Trophoblast cell (in vitro differentiated cells and primary cell): ENCODE data around the gene BSN.

ENCODE experiments used
- DNase-seq, 2 donors: peaks; one replicate each; pipeline ENCODE4 v3.0.0-alpha.2; 2016
- H2AFZ ChIP-seq: 2 replicates; pipeline ENCODE4 v1.6.1; 2013; ENCODE audit warnings: low read length, moderate library complexity, mild to moderate bottlenecking; ENCODE audit not compliant: insufficient read depth, poor library complexity
- H2AK5ac ChIP-seq: 2 replicates; pipeline ENCODE4 v1.6.1; 2013; ENCODE audit warnings: mild to moderate bottlenecking, low read length
- H2BK120ac ChIP-seq: 2 replicates; pipeline ENCODE4 v1.6.1; 2013; ENCODE audit warnings: low read length, mild to moderate bottlenecking, moderate library complexity; ENCODE audit not compliant: insufficient read depth, poor library complexity
- H2BK12ac ChIP-seq: 2 replicates; pipeline ENCODE4 v1.6.1; 2013; ENCODE audit warnings: mild to moderate bottlenecking, low read length, moderate library complexity
- H2BK5ac ChIP-seq: 2 replicates; pipeline ENCODE4 v1.6.1; 2013; ENCODE audit warnings: low read length, low read depth, moderate library complexity, mild to moderate bottlenecking; ENCODE audit not compliant: poor library complexity
- H3K14ac ChIP-seq: 2 replicates; pipeline ENCODE4 v1.6.1; 2013; ENCODE audit warnings: mild to moderate bottlenecking, low read length
- H3K18ac ChIP-seq: 2 replicates; pipeline ENCODE4 v1.6.1; 2013; ENCODE audit warnings: mild to moderate bottlenecking, low read length
- H3K23ac ChIP-seq: 2 replicates; pipeline ENCODE4 v1.6.1; 2013; ENCODE audit warnings: low read length
- H3K27ac ChIP-seq: 2 replicates; pipeline ENCODE4 v1.5.1; 2013; ENCODE audit warnings: low read depth, mild to moderate bottlenecking, inconsistent platforms, low read length, moderate library complexity
- H3K27me3 ChIP-seq: 2 replicates; pipeline ENCODE4 v1.6.1; 2013; ENCODE audit warnings: inconsistent platforms, mild to moderate bottlenecking, low read length, moderate library complexity; ENCODE audit not compliant: insufficient read depth
- H3K36me3 ChIP-seq, 2 experiments: 1 replicate in 1 of 2; 2 replicates in 1 of 2; pipeline ENCODE4 v1.6.1; 2013; ENCODE audit warnings: low read length in 2 of 2, mild to moderate bottlenecking in 2 of 2, moderate library complexity in 1 of 2; ENCODE audit not compliant: insufficient read depth in 2 of 2, control insufficient read depth in 1 of 2
- H3K4ac ChIP-seq: 2 replicates; pipeline ENCODE4 v1.6.1; 2013; ENCODE audit warnings: low read depth, mild to moderate bottlenecking, low read length, moderate library complexity
- H3K4me1 ChIP-seq, 2 experiments: 1 replicate in 1 of 2; 2 replicates in 1 of 2; pipeline ENCODE4 v1.6.1; 2013; ENCODE audit warnings: low read length in 2 of 2, mild to moderate bottlenecking in 2 of 2, moderate library complexity in 1 of 2; ENCODE audit not compliant: insufficient read depth in 2 of 2, control insufficient read depth in 1 of 2
- H3K4me2 ChIP-seq: 2 replicates; pipeline ENCODE4 v1.6.1; 2013; ENCODE audit warnings: inconsistent platforms, mild to moderate bottlenecking, low read length, moderate library complexity
- H3K4me3 ChIP-seq: 2 replicates; pipeline ENCODE4 v1.5.1; 2013; ENCODE audit warnings: mild to moderate bottlenecking, low read depth, low read length, inconsistent platforms
- H3K79me1 ChIP-seq: one replicate; pipeline ENCODE4 v1.6.1; 2013; ENCODE audit warnings: low read length
- H3K79me2 ChIP-seq: 2 replicates; pipeline ENCODE4 v1.6.1; 2013; ENCODE audit warnings: low read length, mild to moderate bottlenecking; ENCODE audit not compliant: control insufficient read depth, insufficient read depth, poor library complexity
- H3K9ac ChIP-seq: 2 replicates; pipeline ENCODE4 v1.6.1; 2013; ENCODE audit warnings: mild to moderate bottlenecking, low read length
- H3K9me3 ChIP-seq: 2 replicates; pipeline ENCODE4 v1.6.1; 2013; ENCODE audit warnings: low read depth, mild to moderate bottlenecking, control low read depth, inconsistent platforms, low read length; ENCODE audit not compliant: insufficient read depth
- H4K12ac ChIP-seq: 2 replicates; pipeline ENCODE4 v1.6.1; 2013; ENCODE audit warnings: low read depth, mild to moderate bottlenecking, low read length, moderate library complexity
- H4K8ac ChIP-seq: 2 replicates; pipeline ENCODE4 v1.6.1; 2013; ENCODE audit warnings: low read depth, mild to moderate bottlenecking, low read length, moderate library complexity
- H4K91ac ChIP-seq: one replicate; pipeline ENCODE4 v1.6.1; 2013; ENCODE audit warnings: low read depth, mild to moderate bottlenecking, low read length, moderate library complexity
- WGBS: extraction: QIAGEN DNeasy Blood & Tissue Kit; methylation state at CpG from one replicate; pipeline ENCODE4 v1.1.7; 2013; ENCODE audit warnings: missing lambda C conversion rate; ENCODE audit not compliant: insufficient read length, insufficient coverage; ENCODE audit errors: extremely low coverage; 5-methylcytosine and 5-hydroxymethylcytosine counted together

The BSN gene

GRCh38 chr3:49700014-49700413 is 145.7 kb downstream of the BSN start:
- Histone ChIP-seq H3K4me1 (peaks cover 2 to 5% of the 10 kb centered on the region in 2 experiments), H3K36me3 (peaks cover 49 to 63% of the 10 kb centered on the region in 2 experiments), H3K4me2 (no peak overlapping the region), H3K9me3 (no peaks in the 10 kb centered on the region), H3K27me3 (no peaks in the 10 kb centered on the region), H2AK5ac (no peak overlapping the region), H2AFZ (no peak overlapping the region), H3K9ac (no peak overlapping the region), H3K27ac (no peak overlapping the region), H4K8ac (no peak overlapping the region), H2BK120ac (no peak overlapping the region), H3K4me3 (no peak overlapping the region), H3K14ac (no peak overlapping the region), H3K79me1 (no peaks in the 10 kb centered on the region), H4K91ac (no peak overlapping the region), H3K23ac (no peak overlapping the region), H3K18ac (no peak overlapping the region), H4K12ac (no peak overlapping the region), H2BK5ac (no peak overlapping the region), H3K4ac (no peak overlapping the region), H2BK12ac (no peak overlapping the region), H3K79me2 (no peaks in the 10 kb centered on the region)
- no CpG with 5 or more reads among the region's 8 CpGs for WGBS
- no peak for DNase-seq

DNA sequence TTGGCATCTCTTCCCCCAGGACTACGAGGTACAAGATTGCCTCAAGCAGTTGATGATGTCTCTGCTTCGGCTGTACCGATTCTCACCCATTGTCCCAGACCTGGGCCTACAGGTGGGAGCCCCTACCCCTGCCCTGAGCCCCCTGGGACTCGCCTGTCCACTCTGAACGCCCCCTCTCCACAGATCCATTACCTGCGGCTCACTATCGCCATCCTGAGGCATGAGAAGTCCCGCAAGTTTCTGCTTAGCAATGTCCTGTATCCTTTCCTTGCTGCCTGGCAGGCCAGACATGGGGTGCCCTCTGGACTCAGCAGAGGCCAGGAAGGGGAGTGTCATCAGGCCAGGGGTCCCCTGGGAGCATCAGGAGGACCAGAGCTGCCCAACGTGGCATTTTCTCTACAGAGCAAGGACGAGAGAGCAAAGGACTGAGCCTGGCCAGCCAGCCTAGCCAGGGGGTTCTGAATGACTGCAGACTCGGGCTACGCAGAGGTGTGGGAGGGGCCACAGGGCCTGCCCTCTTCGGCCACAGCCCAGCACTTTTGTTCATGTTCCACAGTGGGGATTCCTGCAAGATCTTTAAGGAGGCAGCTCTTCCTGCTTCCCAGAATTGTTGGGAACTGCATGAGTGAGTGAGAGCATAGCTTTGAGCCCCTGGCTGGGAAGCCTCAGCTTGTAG is 146.3 kb downstream of the BSN start:
- no peak for DNase-seq
- H3K9me3 ChIP-seq, result no peaks in the 10 kb centered on the region
- H2AFZ ChIP-seq, result no peak overlapping the region
- H3K4me3 ChIP-seq, result no peak overlapping the region
- H3K27me3 ChIP-seq, result no peaks in the 10 kb centered on the region
- H4K91ac ChIP-seq, result no peak overlapping the region
- H3K4ac ChIP-seq, result no peak overlapping the region
- no peak overlapping the region for H4K8ac ChIP-seq
- peaks cover 55 to 69% of the 10 kb centered on the region in 2 experiments for H3K36me3 ChIP-seq
- H3K14ac ChIP-seq, result no peak overlapping the region
- no peak overlapping the region for H3K4me2 ChIP-seq
- H2BK12ac ChIP-seq, result no peak overlapping the region
- no peak overlapping the region for H4K12ac ChIP-seq
- no peak overlapping the region for H3K18ac ChIP-seq
- no peak overlapping the region for H2AK5ac ChIP-seq
- H3K79me1 ChIP-seq, result no peaks in the 10 kb centered on the region
- H3K23ac ChIP-seq, result no peak overlapping the region
- no peak overlapping the region for H3K9ac ChIP-seq
- H2BK120ac ChIP-seq, result no peak overlapping the region
- WGBS, result no CpG with 5 or more reads among the region's 13 CpGs
- H3K27ac ChIP-seq, result no peak overlapping the region
- H3K4me1 ChIP-seq, result peaks cover 2 to 5% of the 10 kb centered on the region in 2 experiments
- H3K79me2 ChIP-seq, result no peaks in the 10 kb centered on the region
- H2BK5ac ChIP-seq, result no peak overlapping the region

- Histone ChIP-seq H3K79me2 (no peaks in the 10 kb centered on the region), H4K8ac (no peak overlapping the region), H3K36me3 (peaks cover 59 to 76% of the 10 kb centered on the region in 2 experiments), H3K9me3 (no peaks in the 10 kb centered on the region), H3K18ac (no peak overlapping the region), H4K91ac (no peak overlapping the region), H3K4me1 (peaks cover 2 to 5% of the 10 kb centered on the region in 2 experiments), H2BK120ac (no peak overlapping the region), H3K79me1 (no peaks in the 10 kb centered on the region), H3K9ac (peak overlapping the region; percentile 41), H3K4me2 (no peak overlapping the region), H3K14ac (no peak overlapping the region), H4K12ac (no peak overlapping the region), H2AFZ (no peak overlapping the region), H3K4me3 (no peak overlapping the region), H3K27ac (no peak overlapping the region), H2BK12ac (no peak overlapping the region), H3K4ac (no peak overlapping the region), H3K27me3 (no peaks in the 10 kb centered on the region), H3K23ac (no peak overlapping the region), H2AK5ac (no peak overlapping the region), H2BK5ac (no peak overlapping the region)
- no CpG with 5 or more reads among the region's 21 CpGs for WGBS
- DNase-seq, result no peak
These were observed 147.3 kb downstream of the BSN start for GRCh38 chr3:49701388-49702077.

DNA sequence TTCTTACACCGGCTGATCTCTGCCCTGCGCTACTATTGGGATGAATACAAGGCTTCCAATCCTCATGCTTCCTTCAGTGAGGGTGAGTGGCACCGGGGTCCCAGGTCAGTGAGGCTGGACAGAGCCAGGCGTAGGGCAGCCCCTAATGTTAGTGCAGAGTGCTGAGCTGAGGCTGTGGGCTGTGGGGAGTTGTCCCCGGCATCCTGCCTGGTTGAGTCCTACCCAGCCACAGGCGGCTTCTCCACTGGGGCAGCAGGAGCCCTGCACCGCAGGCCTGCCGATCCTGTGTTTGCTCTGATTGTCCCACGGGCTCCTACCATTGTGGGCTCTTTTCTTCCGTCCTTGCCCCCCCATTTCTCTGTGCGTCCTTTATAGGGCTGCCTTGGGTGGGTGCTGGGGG is 148.4 kb downstream of the BSN start:
- Histone ChIP-seq H2AFZ (no peak overlapping the region), H2BK12ac (no peak overlapping the region), H3K9me3 (peaks cover 2% of the 10 kb centered on the region), H3K4ac (no peak overlapping the region), H4K8ac (no peak overlapping the region), H3K27ac (no peak overlapping the region), H3K9ac (no peak overlapping the region), H3K18ac (no peak overlapping the region), H3K27me3 (no peaks in the 10 kb centered on the region), H4K12ac (no peak overlapping the region), H4K91ac (no peak overlapping the region), H2BK120ac (no peak overlapping the region), H3K79me1 (no peaks in the 10 kb centered on the region), H3K4me1 (peaks cover 2 to 5% of the 10 kb centered on the region in 2 experiments), H3K4me2 (no peak overlapping the region), H3K79me2 (no peaks in the 10 kb centered on the region), H2BK5ac (no peak overlapping the region), H3K36me3 (peaks cover 54 to 74% of the 10 kb centered on the region in 2 experiments), H3K23ac (no peak overlapping the region), H3K14ac (no peak overlapping the region), H2AK5ac (no peak overlapping the region), H3K4me3 (no peak overlapping the region)
- no peak for DNase-seq
- WGBS, result no CpG with 5 or more reads among the region's 11 CpGs
